Measurements from ENCODE around the gene WDR38. TPM values are rescaled to one million over a fixed set of nuclear protein-coding genes. Genes with fewer than 3 reads are reported as not detected.

WDR38 gene
- total and polyA plus RNA-seq, 8 donors: 1.3 to 8.3 (median 3.6) TPM; not detected in 1

DNA sequence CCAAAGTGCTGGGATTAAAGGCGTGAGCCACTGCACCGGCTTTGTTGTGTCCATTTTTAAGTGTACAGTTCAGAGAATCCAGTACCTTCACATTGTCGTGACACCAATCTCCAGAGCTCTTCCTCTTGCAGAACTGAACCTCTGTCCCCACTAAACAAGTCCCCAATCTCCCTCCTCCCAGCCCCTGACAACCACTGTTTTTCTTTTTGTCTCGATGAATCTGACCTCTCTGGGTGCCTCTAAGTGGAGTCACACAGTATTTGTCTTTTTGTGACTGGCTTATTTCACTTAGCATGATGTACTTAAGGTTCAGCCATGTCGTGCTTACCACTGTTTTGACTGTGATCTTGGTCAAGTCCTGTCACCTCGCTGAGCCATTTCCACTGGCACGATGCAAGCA, 1.6 kb downstream of the WDR38 start:
- H3K27ac ChIP-seq: no peak overlapping the region
- DNase-seq (no peak), ATAC-seq (no peak)
- H3K4me3 ChIP-seq: no peak overlapping the region
- no peaks in the 10 kb centered on the region for H3K27me3 ChIP-seq
- TF ChIP-seq, protein P1, sequence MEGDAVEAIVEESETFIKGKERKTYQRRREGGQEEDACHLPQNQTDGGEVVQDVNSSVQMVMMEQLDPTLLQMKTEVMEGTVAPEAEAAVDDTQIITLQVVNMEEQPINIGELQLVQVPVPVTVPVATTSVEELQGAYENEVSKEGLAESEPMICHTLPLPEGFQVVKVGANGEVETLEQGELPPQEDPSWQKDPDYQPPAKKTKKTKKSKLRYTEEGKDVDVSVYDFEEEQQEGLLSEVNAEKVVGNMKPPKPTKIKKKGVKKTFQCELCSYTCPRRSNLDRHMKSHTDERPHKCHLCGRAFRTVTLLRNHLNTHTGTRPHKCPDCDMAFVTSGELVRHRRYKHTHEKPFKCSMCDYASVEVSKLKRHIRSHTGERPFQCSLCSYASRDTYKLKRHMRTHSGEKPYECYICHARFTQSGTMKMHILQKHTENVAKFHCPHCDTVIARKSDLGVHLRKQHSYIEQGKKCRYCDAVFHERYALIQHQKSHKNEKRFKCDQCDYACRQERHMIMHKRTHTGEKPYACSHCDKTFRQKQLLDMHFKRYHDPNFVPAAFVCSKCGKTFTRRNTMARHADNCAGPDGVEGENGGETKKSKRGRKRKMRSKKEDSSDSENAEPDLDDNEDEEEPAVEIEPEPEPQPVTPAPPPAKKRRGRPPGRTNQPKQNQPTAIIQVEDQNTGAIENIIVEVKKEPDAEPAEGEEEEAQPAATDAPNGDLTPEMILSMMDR (IDR thresholded peaks at IDR 0.05): no peak
- intact Hi-C loops (cut with DNase I): loop anchor here in 1 of 2 donors (2.0 kb wide), 1 partner anchor 80 kb away; no protein-coding TSS in a partner anchor
- H3K9me3 ChIP-seq: no peaks in the 10 kb centered on the region
- H3K4me1 ChIP-seq: peaks cover 12 to 34% of the 10 kb centered on the region in 2 donors
- peaks cover 0 to 40% of the 10 kb centered on the region in 2 donors for H3K36me3 ChIP-seq

DNA sequence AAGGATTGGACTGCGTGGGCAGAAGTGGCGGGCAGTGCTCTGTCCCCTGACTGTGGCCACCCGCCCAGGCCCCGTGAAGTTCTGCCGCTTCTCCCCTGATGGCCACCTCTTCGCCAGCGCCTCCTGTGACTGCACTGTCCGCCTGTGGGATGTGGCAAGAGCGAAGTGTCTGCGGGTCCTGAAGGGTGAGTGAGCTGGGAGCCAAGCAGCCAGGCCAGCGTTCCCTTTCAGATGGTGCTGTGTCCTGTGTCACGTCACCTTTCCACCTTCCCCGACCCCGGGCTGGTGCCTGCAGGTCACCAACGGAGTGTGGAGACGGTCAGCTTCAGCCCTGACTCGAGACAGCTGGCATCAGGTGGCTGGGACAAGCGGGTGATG, 2.3 kb downstream of the WDR38 start:
- Histone ChIP-seq H3K9me3 (no peaks in the 10 kb centered on the region), H3K27me3 (no peaks in the 10 kb centered on the region), H3K4me3 (no peak overlapping the region), H3K36me3 (peaks cover 0 to 47% of the 10 kb centered on the region in 2 donors), H3K4me1 (peaks cover 19 to 41% of the 10 kb centered on the region in 2 donors), H3K27ac (no peak overlapping the region)
- intact Hi-C loops (cut with DNase I): loop anchor here in 1 of 2 donors (2.0 kb wide), 1 partner anchor 81 kb away; no protein-coding TSS in a partner anchor
- DNase-seq: no peak
- TF ChIP-seq, protein P1 (IDR thresholded peaks at IDR 0.05): no peak
- ATAC-seq: no peak

DNA sequence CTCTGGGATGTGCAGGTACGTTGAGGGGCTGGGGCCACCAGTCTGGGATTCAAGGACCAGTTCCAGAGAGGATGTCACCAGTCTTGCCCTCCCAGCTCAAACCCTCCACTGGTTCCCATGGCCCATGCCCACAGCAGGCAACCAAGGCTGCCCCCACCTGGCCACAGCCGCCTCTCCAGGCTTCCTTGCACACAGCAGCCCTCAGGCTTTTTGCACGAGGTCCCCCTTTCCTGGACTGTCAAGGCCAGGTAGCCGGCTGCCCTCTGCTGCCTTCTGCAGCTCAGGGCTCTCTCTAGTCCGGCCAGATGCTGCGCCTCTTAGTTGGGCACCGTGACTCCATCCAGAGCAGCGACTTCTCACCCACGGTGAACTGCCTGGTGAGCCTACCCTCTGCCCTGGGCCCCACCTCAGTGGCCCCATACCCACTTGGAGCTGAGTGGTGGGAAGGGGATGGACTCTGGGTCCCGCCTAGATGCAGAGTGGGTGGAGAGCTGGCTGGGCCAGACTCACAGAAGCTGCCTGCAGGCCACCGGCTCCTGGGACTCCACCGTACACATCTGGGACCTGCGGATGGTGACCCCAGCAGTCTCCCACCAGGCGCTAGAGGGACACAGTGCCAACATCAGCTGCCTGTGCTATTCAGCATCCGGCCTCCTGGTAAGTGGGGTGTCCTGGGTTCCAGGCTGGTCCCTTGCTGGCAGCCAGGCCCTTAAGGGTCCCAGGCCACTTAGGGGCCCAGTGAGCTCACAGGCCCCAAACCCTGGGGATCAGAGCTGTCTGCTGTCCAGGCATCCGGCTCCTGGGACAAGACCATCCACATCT, 2.9 kb downstream of the WDR38 start:
- Histone ChIP-seq H3K9me3 (no peaks in the 10 kb centered on the region), H3K27me3 (no peaks in the 10 kb centered on the region), H3K4me1 (peaks cover 25 to 47% of the 10 kb centered on the region in 2 donors), H3K36me3 (peaks cover 0 to 53% of the 10 kb centered on the region in 2 donors), H3K27ac (no peak overlapping the region), H3K4me3 (no peak overlapping the region)
- DNase-seq (no peak), ATAC-seq (no peak)
- intact Hi-C loops (cut with DNase I): loop anchor here in 1 of 2 donors (2.0 kb wide), 1 partner anchor 81 kb away; no protein-coding TSS in a partner anchor
- TF ChIP-seq, protein P1 (IDR thresholded peaks at IDR 0.05): no peak

DNA sequence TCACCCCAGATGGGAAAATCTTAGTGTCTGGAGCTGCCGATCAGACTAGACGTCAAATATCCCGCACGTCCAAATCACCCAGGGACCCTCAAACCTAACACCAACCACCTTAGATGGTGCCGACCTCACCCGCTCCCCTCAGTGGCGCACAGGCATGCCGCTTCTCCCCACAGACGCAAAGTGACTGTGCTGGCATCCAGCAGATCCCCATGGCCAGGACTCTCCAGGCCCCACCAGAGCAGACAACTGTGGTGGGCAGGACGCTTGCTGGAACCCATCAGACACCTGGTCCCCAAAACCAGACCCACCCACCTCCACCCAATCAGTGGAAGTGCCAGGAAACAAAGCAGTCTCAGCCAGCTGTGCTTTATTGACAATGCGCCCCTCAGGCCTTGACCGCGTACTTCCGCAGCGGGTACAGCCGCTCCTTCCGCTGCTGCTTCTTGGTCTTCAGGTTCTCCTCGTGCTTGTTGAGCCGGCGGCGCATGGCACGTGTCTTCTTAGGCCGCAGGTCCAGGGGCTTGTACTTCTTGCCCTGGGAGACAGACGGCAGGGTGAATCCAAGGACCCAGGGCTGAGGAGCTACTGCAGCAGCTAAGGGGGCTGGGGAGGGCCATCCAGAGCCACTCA, 4.4 kb downstream of the WDR38 start:
- Histone ChIP-seq H3K4me1 (peaks cover 24 to 48% of the 10 kb centered on the region in 2 donors), H3K27ac (no peak overlapping the region), H3K4me3 (no peak overlapping the region), H3K9me3 (no peaks in the 10 kb centered on the region), H3K36me3 (peaks cover 0 to 53% of the 10 kb centered on the region in 2 donors), H3K27me3 (no peaks in the 10 kb centered on the region)
- TF ChIP-seq, protein P1 (IDR thresholded peaks at IDR 0.05): no peak
- intact Hi-C loops (cut with DNase I): no loop called here
- ATAC-seq (no peak), DNase-seq (no peak)
